HG03175 (cell line): ENCODE measurements around the gene NDUFV2.
"Not testable (repeated sequence)": the region's sequence is repeated elsewhere in the genome, so short reads cannot be mapped to it uniquely, and the experiment has no call there.

ENCODE experiments used
- ATAC-seq: cut with Tn5 transposase; IDR thresholded peaks from one replicate; pipeline ENCODE4 v1.9.1; 2021; ENCODE audit warnings: mild to moderate bottlenecking, moderate library complexity; ENCODE audit not compliant: unreplicated experiment

NDUFV2 gene

DNA sequence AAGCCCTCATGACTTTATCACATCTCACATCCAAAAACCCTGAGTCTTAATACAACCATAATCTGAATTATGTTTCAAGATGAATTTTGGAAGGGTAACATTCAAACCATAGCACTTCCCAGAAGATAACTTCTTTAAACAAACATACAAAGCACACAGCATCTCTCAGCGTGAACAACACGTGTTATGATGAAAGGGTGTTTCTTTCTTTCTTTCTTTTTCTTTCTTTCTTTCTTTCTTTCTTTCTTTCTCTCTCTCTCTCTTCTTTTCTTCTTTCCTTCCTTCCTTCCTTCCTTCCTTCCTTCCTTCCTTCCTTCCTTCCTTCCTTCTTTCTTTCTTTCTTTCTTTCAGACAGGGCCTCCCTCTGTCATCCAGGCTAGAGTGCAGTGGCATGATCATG, 13.8 kb upstream of the NDUFV2 start:
- not testable (repeated sequence) for ATAC-seq

DNA sequence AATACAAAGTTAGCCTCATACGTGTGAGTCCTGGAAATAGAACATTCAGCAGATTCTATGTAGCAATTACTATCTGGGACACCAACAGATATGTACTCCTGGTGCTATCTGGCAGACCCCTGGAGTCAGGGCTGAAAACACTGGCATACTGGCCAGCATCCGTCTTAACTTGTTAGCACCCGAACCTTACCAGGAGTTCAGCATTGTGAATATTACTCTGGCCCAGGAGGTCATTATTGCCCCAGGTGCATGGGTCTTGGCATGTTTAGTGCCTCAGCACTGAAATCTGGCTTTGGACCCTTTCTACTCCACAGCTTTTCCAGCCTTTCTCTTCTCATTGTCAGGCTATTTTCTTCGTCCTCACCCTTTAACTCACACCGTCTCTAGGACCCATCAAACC, 11.9 kb upstream of the NDUFV2 start:
- ATAC-seq = no peak

DNA sequence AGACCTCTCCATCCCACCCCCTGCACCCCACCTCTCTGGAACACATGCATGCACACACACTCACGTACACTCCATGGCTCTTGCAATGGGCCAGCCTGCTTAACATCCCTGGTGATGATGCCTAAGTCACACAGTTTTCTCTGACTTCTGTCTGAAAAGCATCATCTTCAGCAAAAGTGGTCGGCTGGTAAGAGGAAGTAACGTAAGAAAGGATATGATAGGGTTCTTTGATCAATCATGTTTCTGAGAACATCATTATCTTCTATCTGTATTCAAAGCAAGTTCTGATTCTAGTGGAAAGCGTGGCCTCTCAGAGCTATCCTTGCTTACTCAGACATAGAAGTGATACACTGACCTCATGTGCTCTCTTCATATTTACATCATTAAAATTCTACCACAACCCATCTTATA, 11.4 kb upstream of the NDUFV2 start:
- no peak for ATAC-seq

DNA sequence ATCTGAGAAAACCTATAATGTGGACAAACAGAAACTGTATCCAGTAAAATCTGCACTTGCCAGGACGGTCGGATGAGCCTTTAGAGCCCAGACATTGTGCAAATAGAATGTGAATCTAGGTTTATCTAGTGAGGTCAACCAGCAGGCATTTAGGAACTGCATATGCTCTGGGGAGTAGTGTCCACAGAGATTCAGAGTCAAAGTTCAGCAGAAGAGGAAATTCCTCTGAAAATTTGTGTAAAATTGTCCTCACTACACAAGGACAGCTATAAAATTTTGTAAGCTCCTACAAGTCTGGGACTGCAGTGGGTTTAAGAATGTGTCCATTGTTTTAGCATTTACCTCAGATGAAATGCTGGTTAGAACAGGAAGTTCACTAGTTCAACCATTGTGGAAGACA, 9.8 kb upstream of the NDUFV2 start:
- ATAC-seq = no peak

DNA sequence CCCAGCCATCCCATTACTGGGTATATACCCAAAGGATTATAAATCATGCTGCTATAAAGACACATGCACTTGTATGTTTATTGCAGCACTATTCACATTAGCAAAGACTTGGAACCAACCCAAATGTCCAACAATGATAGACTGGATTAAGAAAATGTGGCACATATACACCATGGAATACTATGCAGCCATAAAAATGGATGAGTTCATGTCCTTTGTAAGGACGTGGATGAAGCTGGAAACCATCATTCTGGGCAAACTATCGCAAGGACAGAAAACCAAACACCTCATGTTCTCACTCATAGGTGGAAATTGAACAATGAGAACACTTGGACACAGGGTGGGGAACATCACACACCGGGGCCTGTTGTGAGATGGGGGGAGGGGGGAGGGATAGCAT, 9.4 kb upstream of the NDUFV2 start:
- not testable (repeated sequence) for ATAC-seq

DNA sequence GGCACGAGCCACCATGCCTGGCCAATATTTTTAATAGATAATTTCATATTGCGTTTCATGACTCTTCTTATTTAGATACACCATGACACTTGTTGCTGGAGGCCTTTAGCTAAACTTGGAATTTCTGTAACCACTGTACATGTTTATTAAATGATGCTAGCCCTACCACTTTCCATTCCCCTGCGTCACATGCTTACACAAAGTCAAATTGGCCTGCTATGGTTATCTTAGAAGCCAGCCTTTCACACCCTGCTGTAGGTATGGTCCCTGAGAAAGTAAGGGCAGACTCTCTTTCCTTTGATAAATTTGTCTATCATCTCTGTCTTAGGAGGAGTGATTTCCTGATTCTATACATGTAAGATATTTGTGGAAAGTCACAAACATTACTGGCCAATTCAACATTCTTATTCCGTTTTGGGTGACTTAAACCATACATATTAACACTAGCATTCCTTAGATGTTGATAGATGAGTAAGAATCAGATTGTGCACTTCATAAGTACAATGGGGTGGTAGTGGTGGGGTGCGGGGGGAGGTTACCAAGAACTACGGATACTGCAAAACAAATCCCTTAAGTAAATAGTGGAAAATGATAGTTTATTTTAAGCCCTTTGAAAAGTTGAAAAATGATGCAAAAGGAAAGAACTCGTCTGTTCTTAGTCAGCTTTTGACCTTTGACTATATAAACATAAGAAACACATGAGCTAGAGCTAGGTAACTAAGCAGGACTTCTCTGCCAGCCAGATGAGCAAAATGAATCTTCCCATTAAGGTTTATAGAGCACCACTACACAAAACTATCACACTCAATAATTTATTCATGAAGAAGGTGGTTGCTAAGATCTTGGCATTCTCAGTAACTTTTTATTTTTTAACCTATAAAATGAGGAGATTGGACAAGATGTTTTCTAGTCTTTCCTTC, 7.9 kb upstream of the NDUFV2 start:
- ATAC-seq = no peak

DNA sequence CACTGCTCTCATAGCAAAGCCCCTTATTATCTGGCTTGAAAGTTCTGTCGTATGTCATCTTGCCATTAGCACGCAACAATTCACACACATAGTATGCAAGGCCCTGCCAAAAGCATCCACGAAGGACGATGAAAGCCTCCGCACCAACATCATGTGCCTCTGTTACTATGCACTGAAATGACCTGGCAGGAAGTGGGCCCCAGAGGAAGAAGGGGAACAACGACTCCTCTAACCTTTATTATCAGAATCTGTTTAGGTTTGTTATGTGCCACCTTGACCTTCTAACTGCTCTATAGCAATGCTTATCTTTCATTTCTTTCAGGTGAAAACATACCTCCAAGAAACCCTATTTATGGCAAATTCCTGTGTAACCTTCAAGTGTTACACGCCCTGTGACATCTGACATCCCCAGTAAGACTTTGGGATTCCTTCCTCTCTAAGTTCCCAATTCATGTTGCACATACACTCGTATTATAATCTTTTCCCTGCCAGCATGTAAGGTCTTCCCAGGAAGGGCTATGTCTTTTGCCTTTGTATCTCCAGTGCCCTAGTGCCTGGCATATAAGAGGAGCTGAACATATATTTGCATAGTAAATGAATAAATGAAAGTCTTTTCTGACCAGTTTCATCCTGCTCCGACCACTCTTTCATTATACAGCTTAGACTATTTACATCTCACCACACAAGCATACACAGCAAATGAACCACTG, 7.0 kb upstream of the NDUFV2 start:
- ATAC-seq = peak; percentile 92

DNA sequence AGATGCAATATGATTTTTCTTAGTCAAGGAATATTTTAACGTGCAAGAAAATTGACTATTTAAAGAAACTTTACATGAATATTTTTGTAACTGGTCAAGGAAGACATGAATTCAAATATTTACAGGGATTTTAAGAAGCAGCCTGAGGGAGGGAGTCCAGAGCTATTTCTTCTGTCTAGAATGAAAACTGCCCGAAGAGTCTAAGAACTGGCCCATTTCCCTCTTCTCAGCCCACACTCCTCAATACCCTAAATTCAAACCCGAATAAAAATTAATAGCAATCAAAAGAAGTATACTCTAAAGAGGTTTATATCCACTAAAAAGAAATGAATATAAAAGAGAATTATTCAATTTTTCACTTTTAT, 6.5 kb upstream of the NDUFV2 start:
- no peak for ATAC-seq

DNA sequence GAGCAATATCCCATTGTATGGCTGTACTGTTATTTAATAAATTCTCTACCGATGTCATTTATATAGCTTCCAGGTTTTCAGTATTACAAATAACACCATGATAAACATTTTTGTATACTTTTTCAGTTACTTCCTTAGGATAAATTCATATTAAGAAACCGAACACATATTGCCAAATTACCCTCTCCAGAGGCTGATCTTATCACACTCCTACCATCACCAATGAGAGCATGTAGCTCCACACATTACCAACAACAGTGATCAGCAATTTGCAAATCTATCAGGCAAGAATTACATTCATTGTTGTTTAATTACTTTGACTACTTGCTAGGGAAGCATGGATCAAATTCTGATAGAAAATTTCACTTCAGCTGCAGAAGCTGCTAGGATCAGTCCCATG, 5.8 kb upstream of the NDUFV2 start:
- ATAC-seq = no peak

DNA sequence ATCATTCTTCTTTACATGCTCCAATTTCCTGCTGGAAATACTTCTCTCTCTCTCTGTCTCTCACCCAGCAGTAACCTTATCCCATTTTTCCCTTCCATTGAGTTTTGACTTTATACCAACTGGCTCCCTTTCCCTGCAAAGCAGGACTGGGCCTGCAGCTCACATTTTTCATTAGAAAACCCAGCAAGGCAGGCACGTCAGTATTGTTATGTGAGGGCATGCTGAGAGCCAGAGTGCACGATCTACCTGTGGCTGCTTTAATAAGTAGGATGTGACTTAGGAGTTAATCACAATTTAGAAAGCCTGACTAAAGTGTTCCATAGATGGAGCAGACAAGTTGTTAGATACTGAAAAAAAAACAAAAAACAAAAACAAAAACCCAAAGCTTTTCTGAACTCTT, 5.2 kb upstream of the NDUFV2 start:
- ATAC-seq = no peak

DNA sequence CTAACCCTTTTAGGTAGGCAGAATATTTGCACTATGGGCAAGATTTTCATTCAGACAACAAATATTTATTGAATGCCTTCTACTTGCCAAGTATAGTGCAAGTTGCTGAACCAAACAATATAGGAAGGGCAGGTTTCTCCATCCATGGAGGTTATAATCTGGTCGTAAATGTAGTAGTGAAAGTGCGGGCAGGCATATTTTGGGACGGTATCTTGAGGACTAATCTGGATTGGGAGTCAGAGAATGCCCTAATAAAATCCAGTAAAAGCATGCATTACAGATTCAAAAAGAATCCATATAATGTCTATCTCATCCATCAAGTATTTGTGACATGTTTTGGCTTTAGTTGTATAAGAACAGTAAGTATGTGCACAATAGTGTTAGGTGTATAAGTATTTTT, 1.7 kb upstream of the NDUFV2 start:
- no peak for ATAC-seq

DNA sequence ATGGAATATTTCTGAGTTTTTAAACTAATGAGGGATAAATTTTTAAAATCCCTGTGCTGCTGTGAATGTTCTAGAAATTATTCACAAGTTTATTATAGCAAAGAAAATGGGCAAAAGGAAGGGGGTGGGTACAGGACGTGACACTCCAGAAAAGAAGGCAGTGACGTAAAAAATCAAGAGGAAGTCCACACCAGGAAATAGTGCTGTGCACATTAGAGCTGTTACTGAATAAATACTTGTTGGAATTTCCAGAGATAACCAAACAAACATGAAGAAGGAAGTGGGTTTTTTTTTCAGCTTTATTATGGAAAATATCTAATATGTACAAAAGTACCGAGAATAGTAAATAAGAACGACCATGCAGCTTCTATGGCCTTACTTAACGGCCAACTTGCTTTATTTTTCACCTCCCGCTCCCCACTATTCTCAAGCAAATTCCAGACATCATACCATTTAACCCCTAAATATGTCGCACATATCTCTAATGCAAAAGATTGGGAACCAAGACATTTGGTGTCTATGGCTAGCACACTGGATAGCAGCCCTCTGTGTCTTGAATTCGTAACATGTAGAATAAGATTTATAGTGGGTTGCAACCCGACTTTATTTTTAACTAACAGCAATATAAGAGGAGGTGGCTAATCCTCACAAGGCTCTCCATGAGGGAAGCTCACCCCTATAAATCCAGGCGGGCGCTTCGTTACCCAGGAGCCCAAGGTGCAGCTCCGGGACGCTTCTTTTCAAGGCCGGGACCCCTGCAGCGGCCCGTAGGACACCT, 580 bp upstream of the NDUFV2 start:
- peak; percentile 13 for ATAC-seq

DNA sequence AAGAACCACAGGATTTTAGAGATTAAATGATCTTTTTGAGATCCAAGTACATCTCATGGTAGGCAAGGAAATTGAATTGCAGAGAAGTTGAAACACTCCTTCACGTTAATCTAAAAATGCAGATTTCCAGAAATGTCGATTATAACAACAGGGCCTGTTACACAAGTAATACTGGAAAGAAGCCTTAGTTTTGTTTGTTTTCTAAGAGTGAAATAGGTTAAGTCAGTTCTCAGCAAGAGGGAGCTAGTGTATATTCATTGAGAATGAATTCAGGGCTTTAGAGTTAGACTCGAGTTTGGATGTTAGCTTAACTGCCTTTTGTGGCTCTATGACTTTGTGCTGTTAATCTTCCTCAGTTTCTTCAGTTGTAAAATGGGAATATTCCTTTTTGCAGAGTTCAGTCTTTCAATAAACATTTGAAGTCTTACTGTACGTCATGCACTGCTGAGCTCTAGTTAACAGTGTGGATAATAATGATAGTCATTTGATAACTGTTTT, 926 bp downstream of the NDUFV2 start:
- ATAC-seq = no peak

DNA sequence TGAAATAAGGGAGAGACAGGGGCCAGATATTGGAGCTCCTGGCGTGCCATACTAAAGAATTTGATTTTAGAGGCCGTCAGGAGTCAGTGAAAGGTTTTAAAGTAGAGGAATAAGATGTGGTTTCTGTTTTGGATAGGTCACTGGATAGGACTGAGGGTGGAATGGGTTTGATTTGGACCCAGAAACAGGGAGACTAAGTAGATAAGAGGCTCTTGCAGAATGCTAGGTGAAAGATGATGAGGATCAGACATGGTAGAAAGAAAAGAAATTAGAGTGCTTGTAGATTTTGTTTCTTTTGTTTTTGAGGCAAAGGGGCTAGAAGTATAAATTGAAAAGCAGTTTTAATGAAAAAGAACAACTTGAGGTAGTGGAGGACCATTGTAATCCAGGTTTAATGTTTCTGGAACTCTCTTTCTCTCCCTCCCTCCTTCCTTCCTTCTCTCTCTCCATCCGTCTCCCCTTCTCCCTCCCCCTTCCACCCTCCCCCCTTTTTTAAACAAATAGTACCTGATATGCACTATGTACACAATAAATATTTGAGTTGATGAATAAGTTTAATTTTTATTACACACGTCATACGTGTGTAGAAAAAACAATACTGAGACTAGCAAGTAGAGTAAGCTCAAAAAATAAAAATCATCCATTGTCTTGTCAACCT, 1.9 kb downstream of the NDUFV2 start:
- no peak for ATAC-seq

DNA sequence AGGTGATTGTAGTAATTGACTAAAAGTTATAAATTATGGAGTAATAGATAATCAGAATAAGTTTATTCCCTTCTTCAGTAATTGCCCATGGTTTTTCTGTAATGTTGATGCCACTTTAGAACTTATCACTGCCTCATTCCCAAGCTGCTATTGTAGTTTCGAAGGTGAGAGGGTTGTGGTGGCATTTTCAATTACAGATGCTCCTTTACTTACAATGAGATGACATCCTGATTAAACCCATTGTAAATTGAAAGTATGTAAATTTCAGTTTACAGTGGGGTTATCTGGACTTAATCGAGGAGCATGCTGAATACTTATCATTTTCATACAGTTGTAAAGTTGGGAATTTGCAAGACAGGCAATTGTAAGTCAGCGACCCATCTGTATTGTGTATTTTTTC, 2.9 kb downstream of the NDUFV2 start:
- no peak for ATAC-seq

DNA sequence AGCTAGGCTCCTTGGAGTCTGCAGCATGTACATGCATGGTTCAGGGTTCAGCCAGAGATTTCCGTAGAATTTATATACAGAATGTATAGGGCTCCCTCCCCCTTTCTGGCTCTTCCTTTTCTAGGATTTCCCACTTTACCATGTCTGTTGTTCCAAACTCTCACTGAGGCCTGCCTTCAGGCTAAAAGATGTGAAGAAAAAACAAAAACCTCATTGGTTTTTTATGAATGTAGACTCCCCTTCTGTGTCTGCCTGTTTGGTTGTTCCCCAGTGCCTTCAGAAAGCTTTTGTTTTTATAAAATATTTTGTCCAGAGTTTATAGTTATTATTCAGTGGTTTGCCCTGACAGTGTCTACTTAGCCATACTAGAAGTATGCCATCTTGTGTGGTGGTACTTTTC, 3.6 kb downstream of the NDUFV2 start:
- no peak for ATAC-seq

DNA sequence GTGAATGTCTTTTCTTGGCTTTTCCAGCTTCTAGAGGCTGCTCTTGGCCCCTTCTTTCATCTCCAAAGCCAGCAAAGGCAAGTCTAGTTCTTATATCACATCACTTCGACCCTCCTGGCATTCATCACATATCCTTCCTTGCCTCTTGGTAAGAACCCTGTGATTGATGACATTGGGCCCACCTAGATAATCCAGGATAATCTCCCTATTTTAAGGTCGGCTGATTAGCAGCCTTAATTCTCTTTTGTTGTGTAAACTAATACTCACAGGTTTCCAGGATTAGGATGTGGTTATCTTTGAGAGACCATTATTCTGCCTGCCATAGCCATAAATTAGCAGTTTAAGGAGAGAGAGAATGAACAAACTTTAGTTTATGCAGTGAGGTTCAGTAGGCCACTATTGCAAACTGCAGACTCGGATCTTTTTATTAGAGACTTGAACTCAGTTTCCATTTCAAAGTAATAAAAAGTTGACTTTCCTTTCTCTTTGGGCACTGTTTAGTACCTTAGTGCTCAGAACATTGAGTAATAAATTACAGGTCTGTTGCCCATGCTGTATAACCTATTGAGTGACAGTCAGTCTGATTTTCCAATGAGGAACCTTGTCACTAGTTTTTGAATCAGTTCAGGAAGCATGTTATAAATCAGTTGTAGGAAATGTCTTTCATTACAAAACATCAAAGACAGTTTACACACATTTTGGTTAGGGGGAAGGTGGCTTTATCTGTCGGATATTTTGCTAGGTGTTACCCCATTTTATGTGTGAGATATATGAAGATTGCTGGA, 4.5 kb downstream of the NDUFV2 start:
- no peak for ATAC-seq

DNA sequence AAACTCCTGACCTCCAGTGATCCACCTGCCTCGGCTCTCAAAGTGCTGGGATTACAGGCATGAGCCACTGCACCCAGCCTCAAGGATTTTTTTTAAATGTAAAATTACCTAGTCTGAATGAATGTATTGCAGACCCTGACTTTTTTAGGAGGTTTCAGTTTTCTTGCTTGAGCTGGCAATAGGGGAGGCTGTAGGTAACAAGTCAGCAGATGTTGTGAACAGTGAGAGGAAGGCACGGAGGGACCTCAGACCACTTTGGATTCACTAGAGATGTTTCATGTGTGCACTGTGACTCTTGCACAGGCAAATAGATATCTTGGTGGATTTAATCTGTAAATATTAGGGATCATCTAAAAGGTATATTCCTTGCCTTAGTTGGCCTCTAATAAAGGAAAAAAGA, 6.4 kb downstream of the NDUFV2 start:
- ATAC-seq = no peak

DNA sequence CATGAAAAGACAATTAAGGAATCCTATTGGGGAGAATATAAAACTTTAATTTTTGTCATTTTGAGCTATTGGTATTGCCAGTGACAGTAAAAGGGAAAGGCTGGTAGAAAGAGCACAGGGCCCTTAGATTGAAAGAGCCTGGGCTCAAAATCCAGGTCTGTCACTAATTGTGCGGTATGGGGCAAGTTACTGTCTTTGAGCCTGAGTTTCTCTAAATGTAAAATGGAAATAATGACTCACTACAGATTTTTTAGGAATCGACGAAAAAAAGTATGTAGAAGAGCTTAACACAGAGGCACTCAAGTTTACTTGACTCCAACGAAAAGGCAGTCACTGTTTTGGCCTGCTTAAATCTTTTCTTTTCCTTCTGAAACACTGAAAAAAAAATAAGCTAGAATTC, 7.0 kb downstream of the NDUFV2 start:
- ATAC-seq = no peak

DNA sequence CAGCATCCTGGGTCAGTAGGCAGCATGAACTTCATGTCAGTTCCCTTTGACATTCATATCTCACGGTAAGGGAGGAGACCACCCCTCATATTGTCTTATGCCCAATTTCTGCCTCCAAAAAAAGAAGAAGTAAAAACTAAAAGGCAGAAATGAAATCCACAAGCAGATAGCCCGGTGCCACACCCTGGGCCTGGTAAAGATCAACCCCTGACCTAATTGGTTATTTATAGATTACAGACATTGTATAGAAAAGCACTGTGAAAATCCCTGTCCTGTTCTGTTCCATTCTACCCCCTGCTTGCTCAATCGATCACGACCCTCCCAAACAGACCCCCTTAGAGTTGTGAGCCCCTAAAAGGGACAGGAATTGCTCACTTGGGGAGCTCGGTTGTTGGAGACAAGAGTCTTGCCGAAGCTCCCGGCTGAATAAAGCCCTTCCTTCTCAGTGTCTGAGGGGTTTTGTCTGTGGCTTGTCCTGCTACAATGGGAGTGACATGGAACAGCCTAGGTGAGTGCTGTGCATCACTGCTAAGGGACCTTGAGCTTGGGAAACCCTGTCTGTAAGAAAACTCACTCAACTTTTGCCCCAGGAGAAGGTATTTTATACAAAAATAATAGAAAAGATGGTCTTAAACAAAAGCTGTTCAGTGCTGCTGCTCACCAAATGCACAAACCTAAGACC, 11.1 kb downstream of the NDUFV2 start:
- ATAC-seq = no peak
